Esophagus mucosa (tissue), 1 donor: ENCODE measurements around the gene PPP1R12C. TPM values are rescaled to one million over a fixed set of nuclear protein-coding genes. Genes with fewer than 3 reads are reported as not detected.
A peak's percentile ranks its signal among the peaks of the same experiment; 100 is the strongest.
"Not testable (repeated sequence)": the region's sequence is repeated elsewhere in the genome, so short reads cannot be mapped to it uniquely, and the experiment has no call there.

ENCODE experiments used
- ATAC-seq: fragments of 200-7000 bp; cut with Tn5 transposase; one replicate; pipeline ENCODE4 v1.9.1; 2020
- total RNA-seq: library from RNA; stranded (reverse); gene quantifications from one replicate; pipeline ENCODE4 v1.2.4, GENCODE V29; 2023
- donor health status: DM: yes; HTN: yes; CAD: no.

PPP1R12C gene
- total RNA-seq, 1 donor from 2014 or later: 33.3 TPM

- ATAC-seq: no peak
These were observed 6.1 kb downstream of the PPP1R12C start for GRCh38 chr19:55111238-55111831.

DNA sequence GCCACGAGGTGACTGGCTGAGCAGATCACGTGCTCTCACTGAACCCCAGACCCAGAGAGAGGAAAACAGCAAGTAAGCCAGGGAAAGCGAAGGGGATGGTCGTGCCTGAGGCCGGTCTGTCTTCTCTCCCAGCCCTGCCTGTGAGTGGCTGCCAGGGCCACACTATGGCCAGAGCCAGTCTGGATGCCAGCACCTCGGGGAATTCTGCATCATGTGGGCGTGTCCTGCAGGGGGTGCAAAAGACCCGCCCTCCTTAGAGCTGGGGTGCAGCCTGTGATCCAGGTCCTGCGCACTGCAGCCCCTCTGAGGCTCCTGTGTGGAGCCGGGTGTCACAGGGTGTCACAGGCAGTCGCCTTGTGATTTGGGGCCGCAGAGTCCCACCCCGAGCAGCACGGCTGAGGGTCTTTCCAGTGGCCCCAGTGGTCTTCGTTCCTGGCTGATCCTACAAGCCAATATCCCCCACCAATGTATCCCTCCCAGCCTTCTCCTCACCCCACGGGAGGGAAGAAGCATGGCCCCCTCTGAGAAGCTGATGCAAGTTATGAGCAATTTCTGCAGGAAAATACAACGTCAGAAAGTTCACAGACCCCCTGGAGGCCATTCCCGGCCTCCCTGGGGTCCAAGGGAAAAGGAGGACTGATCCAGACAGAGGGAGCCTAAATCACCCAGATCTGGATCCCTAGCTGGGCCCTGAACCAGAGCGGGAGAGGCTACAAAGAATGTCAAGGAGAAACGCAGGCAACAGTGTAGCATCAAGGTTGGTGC lies 7.7 kb downstream of the PPP1R12C start:
- ATAC-seq: no peak

GRCh38 chr19:55107252-55107651 lies 10.2 kb downstream of the PPP1R12C start:
- ATAC-seq: not testable (repeated sequence)

DNA sequence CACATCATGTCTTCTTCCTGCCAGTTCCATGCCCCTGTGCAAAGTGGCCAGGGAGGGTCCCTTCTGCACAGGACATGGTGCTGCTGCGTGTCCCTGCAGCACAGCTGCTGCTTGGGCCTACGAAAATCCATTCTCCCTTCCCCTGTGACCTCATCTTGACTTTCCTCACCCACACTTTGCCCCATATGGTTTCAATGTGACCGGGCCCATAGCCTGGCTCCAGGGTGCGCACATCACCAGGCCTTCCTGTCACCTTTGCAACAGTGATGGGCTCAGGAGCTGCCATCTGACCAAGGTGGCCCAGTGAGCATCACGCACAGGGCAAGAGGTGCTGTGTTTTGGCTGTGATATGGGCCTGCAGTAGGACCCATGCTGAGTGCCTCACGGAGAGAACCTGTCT lies 10.8 kb downstream of the PPP1R12C start:
- ATAC-seq: peak; percentile 15

- ATAC-seq: no peak
These were observed 12.2 kb downstream of the PPP1R12C start for GRCh38 chr19:55105237-55105636.

DNA sequence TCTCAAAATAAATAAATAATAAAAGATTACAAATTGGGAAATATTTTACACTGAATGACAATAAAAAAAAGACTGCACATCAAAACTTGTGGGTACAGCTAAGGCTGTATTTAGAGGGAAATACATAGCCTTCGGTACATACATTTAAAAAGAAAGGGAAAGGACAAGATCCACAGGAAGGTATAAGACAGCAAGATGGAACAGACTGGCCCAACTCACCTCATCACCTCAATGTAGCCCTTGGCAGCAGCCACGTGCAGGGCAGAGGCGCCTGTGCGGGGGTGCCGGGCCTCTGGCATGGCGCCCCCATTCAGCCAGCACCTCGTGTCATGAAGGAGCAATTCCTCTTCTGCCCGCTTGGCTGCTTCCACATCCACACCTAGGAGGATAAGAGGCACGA lies 14.2 kb downstream of the PPP1R12C start:
- ATAC-seq: no peak

DNA sequence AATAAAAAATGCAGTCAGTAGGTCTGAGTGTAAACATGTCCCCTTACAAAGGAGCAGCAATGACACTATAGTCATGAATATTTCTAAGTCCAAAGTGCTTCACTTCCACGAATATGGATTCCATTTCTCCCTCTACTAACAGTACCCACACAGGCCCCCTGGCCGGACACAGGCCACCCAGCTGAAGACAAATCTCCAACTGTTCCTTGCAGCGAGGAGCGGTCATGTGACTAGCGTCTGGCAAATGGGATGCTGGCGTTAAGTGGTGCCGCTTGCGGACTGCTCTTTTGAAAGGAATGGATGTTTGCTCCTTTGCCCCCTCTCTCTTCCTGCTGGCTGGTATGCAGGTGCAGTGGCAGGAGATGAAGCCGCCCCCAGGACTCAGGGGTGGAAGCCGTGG lies 16.2 kb downstream of the PPP1R12C start:
- ATAC-seq: no peak

- peak; percentile 2 for ATAC-seq
These were observed 17.6 kb downstream of the PPP1R12C start for GRCh38 chr19:55099557-55100506.

DNA sequence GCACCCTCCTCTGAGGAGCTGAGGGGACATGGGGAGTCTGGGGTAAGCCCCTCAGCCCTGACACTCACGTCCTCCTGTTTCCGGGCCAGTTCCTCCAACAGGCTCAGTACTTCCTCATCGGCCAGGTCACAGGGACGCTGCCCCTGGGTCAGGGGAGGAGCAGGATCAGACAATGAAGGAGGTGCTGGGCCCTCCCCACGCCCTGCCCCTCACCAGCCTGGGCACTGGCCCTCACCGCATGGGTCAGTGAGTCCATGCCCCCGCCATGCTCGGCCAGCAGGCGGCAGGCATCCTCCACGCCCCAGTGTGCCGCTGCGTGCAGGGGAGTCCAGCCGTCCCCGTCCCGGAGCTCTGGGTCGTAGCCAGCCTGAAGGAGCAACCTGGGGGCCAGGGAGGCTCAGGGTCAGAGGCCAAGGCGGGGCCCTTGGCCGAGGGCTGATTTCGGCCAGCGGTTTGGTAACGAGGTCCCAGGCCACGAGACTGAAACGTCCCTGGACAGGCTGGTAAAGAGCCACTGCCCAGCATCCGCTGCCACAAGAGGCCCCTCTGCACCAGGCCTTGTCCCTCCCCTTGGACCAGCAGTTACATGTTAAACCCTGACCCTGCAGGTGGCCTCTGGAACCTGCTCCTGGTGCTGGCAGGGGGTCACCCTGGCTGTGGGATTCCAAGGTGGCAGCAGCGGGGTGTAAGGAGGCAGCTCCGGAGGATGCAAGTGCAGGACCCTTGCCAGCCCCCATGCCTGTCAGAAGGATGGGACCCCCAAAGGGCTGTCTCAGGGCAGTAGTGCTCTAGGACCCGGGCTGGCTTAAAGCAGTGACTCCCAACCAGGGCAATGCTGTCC lies 18.5 kb downstream of the PPP1R12C start:
- peak; percentile 12 for ATAC-seq

GRCh38 chr19:55097864-55098715 lies 19.3 kb downstream of the PPP1R12C start:
- ATAC-seq: peak; percentile 5

DNA sequence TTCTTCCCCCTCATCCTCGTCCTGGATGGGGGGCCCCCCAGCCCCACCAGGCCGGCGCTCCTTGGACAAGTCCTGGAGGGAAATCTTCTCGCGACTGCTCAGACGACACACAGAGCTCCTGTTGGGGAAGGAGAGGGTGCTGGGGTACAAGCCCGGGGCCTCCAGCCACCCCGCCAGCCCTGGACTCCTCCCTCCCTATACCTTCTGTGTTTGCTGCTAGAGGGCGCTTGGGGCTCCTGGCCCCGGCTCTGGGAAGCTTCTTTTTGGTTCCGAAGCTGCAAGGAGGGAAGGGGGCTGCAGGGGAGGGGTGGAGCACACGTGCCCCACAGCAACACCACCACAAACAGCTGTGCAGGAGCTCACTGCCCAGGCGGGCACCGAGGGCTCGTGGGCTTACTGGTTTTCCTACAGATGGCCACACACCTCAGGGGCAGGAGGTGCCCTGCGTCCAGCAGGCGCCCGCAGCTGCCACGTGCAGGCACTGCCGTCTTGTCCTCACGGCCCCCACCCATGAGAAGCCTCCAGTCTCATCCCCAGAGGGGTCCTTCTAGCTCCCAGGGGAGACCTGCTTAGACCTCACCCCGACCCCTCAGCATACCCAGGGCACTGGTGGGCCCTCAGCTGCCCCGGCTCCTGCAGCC lies 21.3 kb downstream of the PPP1R12C start:
- peak; percentile 4 for ATAC-seq

DNA sequence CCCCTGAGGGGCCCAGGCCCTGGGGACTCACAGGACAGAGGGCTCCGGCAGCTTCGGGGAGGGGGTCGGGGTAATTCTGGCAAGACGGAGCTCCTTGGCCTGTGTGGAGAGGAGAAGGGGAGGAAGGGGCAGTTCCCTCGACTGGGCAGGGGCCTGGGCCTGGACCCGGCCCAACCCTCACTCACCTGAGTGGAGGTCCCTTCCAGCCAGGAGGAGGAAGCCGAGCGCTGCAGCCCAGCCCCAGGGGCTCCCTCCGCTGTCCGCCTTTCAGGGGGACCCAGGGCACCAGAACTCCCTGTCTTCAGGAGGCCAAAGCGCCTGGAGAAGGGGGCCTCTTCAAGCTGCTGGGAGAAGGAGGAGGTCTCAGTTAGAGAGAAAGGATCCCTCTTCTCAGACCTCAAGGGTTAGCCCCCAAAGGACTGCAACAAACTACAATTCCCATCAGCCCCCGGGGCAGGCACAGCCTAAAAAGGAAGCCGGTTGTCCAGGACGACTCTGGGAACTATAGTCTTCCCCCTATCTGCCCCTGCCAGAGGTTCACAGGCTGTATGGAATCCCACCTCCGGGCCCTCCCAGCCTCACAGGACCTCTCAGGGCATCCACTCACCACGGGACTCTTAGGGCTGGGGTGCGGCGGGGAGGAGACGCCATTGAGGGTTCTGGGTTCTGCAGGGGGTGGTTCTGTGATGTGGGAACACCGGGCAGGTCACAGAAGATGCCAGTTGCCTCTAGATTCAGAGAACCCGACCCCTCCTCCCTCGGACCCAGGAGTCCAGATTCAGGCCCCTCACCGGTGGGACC lies 22.0 kb downstream of the PPP1R12C start:
- ATAC-seq: peak; percentile 1

DNA sequence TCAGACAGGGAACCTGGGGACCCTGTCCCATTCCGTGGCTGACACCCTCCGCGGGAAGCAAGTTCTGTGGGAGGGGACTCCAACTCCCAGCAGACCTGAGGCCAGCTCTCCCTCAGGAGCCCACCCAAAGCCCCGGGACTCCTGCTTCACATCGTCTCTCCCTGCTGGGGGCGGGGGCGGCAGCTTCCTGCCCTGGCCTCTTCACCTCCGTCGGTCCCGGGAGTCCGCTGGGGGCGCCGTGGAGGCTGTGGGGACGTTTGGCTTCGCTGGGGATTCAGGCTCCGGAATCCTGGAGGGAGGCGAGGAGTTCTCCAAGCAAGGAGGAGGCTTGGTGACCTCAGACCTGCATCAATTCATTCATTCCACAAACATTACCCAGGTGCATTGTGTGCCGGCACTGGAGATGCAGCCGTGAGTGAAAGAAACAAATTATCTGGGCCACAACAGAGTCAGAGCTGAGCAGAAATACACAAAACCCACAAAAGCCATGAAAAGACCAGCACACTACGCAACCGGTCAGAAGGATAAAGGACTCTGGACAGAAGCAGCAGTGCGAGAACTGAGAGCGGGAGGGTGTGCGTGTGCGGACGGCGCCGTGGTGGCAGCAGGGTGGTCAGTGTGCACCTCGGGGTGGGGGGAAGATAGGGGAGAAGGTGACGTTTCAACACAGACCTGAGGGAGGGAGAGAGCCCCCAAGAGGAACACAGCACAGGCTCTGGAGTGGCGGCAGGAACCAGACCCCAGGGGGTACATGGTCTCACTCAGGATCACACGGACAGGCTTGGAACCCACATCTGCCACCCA lies 22.8 kb downstream of the PPP1R12C start:
- ATAC-seq: no peak

DNA sequence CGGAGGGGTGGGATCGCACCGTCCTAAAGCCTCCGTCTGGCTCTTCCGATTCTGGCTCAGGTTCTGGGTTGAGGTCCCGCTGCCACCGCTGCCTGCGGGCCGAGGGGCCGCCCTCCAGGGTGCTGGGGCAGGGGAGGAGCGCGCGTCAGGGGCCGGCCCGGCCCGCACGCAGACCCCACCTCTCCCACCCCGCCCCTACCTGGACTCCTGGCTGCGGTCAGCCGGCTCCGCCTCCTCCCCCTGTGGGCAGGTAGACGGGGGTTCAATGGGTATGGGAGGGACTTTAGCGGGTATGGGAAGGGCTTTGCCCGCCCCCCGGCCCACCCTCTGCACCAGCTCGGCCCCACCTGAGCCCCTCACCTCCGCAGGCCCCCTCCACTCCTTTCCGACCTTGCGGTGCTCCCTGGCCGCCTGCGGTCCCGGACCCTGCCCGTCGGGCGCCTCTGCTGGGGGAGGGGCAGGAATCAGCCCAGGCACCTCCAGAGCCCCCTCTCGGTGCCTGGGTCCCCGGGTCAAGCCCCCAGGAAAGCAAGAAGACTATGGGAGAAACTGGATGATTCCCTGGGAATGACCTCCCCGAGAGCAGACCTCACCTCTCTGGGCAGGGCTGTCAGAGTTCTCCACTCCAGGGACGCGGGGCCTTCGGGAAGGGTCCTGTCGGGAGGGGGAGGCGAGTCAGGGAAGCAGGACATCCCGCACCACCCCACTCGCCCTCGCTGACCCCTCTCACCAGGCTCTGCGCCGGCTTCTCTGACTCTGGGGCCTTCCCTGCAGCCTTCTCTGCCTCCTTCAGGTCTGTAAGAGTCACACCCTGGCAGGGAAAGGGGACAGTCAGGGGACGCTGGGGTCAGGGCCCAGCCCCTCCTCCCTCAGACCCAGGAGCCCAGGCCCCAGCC lies 24.8 kb downstream of the PPP1R12C start:
- peak; percentile 2 for ATAC-seq

DNA sequence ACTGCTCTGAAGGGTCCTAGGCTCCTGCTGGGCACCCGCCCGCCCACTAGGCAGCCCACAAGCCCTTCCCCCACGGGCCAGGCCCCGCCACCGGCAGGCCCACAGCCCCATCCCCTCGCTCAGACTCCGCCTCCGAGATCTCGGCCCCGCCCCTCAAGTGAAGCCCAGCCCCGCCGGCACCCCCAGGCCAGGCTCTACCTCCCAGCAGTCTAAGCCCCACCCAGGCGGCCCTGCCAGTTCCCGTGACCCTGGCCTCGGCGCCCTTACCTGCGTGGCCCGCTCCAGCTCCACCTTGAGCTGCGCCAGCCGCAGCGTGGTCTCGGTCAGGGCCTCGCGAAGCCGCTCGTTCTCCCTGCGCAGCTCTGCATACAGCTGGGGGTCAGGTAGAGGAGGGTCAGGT lies 25.5 kb downstream of the PPP1R12C start:
- peak; percentile 9 for ATAC-seq

- ATAC-seq: no peak
These were observed 26.1 kb downstream of the PPP1R12C start for GRCh38 chr19:55091126-55091910.

- no peak for ATAC-seq
These were observed 26.9 kb downstream of the PPP1R12C start for GRCh38 chr19:55090564-55090963.
